HG03575 (cell line): ENCODE results near the gene C16orf78.
A peak's percentile ranks its signal among the peaks of the same experiment; 100 is the strongest.
"Not testable (repeated sequence)": the region's sequence is repeated elsewhere in the genome, so short reads cannot be mapped to it uniquely, and the experiment has no call there.

Experiments
- ATAC-seq: cut with Tn5 transposase; IDR thresholded peaks from one replicate; pipeline ENCODE4 v1.9.1; 2021; ENCODE audit not compliant: unreplicated experiment, insufficient number of reproducible peaks, low FRiP score; ENCODE audit errors: extremely low read depth

Gene C16orf78

GRCh38 chr16:49348408-49349176 lies 25.0 kb upstream of the C16orf78 start:
- no peak for ATAC-seq

- ATAC-seq, result no peak
These were observed 24.0 kb upstream of the C16orf78 start for GRCh38 chr16:49349446-49350168.

GRCh38 chr16:49350265-49351095 lies 23.1 kb upstream of the C16orf78 start:
- no peak for ATAC-seq

GRCh38 chr16:49351096-49351487 lies 22.5 kb upstream of the C16orf78 start:
- ATAC-seq, result no peak

GRCh38 chr16:49352892-49353291 lies 20.7 kb upstream of the C16orf78 start:
- ATAC-seq, result no peak

- ATAC-seq, result no peak
These were observed 19.9 kb upstream of the C16orf78 start for GRCh38 chr16:49353680-49354079.

- ATAC-seq, result no peak
These were observed 19.5 kb upstream of the C16orf78 start for GRCh38 chr16:49354101-49354500.

GRCh38 chr16:49354991-49355390 lies 18.6 kb upstream of the C16orf78 start:
- ATAC-seq, result no peak

- ATAC-seq, result no peak
These were observed 17.5 kb upstream of the C16orf78 start for GRCh38 chr16:49355933-49356665.

- no peak for ATAC-seq
These were observed 16.7 kb upstream of the C16orf78 start for GRCh38 chr16:49356728-49357488.

GRCh38 chr16:49359591-49359990 lies 14.0 kb upstream of the C16orf78 start:
- no peak for ATAC-seq

- ATAC-seq, result not testable (repeated sequence)
These were observed 11.9 kb upstream of the C16orf78 start for GRCh38 chr16:49361731-49362130.

- ATAC-seq, result no peak
These were observed 11.4 kb upstream of the C16orf78 start for GRCh38 chr16:49362230-49362629.

GRCh38 chr16:49365711-49366509 lies 7.7 kb upstream of the C16orf78 start:
- peak; percentile 91 for ATAC-seq

- no peak for ATAC-seq
These were observed 6.9 kb upstream of the C16orf78 start for GRCh38 chr16:49366669-49367068.

GRCh38 chr16:49369651-49370611 lies 3.7 kb upstream of the C16orf78 start:
- no peak for ATAC-seq

- no peak for ATAC-seq
These were observed 2.6 kb downstream of the C16orf78 start for GRCh38 chr16:49376206-49376605.
